ENCODE results near the gene C11orf52. TPM values are rescaled to one million over a fixed set of nuclear protein-coding genes. Genes with fewer than 3 reads are reported as not detected.

C11orf52 gene
- total and polyA plus RNA-seq, 2 of the 13 experiments (the other 11 are each of a cell fraction or from before 2014, with no cell fraction given), result 7.4 to 11.0 TPM

GRCh38 chr11:111878849-111879636 is 39.7 kb upstream of the C11orf52 start, which contains the start of the genes CFAP68 and FDXACB1 (continued):
- TF ChIP-seq, protein P1, sequence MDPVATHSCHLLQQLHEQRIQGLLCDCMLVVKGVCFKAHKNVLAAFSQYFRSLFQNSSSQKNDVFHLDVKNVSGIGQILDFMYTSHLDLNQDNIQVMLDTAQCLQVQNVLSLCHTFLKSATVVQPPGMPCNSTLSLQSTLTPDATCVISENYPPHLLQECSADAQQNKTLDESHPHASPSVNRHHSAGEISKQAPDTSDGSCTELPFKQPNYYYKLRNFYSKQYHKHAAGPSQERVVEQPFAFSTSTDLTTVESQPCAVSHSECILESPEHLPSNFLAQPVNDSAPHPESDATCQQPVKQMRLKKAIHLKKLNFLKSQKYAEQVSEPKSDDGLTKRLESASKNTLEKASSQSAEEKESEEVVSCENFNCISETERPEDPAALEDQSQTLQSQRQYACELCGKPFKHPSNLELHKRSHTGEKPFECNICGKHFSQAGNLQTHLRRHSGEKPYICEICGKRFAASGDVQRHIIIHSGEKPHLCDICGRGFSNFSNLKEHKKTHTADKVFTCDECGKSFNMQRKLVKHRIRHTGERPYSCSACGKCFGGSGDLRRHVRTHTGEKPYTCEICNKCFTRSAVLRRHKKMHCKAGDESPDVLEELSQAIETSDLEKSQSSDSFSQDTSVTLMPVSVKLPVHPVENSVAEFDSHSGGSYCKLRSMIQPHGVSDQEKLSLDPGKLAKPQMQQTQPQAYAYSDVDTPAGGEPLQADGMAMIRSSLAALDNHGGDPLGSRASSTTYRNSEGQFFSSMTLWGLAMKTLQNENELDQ (CRISPR knock-in tag; IDR thresholded peaks at IDR 0.05; ENCODE audit: borderline replicate concordance), result no peak
- 0 out of 2 replicates have a peak, but pooled peaks have one; percentile 57 for TF ChIP-seq ZNF180 (CRISPR knock-in tag; IDR thresholded peaks at IDR 0.05; ENCODE audit: borderline replicate concordance, low read depth)
- TF ChIP-seq IKZF5 (CRISPR knock-in tag; IDR thresholded peaks at IDR 0.05), result peak; percentile 79
- TF ChIP-seq TSC22D2 (CRISPR knock-in tag; IDR thresholded peaks at IDR 0.05; ENCODE audit: borderline replicate concordance), result peak; percentile 22; the same call in 1 of the 2 replicates
- TF ChIP-seq TBX3 (IDR thresholded peaks at IDR 0.05; ENCODE audit: borderline replicate concordance), result peak; percentile 84; the same call in 1 of the 2 replicates
- TF ChIP-seq ZNF674 (CRISPR knock-in tag; IDR thresholded peaks at IDR 0.05; ENCODE audit: low read depth), result peak; percentile 84; the same call in 1 of the 2 replicates
- peak; percentile 67 for TF ChIP-seq RXRB (CRISPR knock-in tag; IDR thresholded peaks at IDR 0.05; ENCODE audit: borderline replicate concordance)
- TF ChIP-seq PHF8 (CRISPR knock-in tag; IDR thresholded peaks at IDR 0.05), result peak; percentile 76
- TF ChIP-seq FOXA1 (IDR thresholded peaks at IDR 0.05), result no peak
- TF ChIP-seq FOXA1 (CRISPR knock-in tag; IDR thresholded peaks at IDR 0.05), result 0 out of 2 replicates have a peak, but pooled peaks have one; percentile 3
- TF ChIP-seq NR1H2 (CRISPR knock-in tag; IDR thresholded peaks at IDR 0.05; ENCODE audit: borderline replicate concordance, low read depth), result no peak
- peak; percentile 34; the same call in 1 of the 2 replicates for TF ChIP-seq IRF9 (CRISPR knock-in tag; IDR thresholded peaks at IDR 0.05; ENCODE audit: borderline replicate concordance)
- 0 out of 2 replicates have a peak, but pooled peaks have one; percentile 70 for TF ChIP-seq CBX5 (CRISPR knock-in tag; IDR thresholded peaks at IDR 0.05; ENCODE audit: borderline replicate concordance)
- TF ChIP-seq CREBL2 (CRISPR knock-in tag; IDR thresholded peaks at IDR 0.05; ENCODE audit: borderline replicate concordance), result no peak
- peak; percentile 82; the same call in 1 of the 2 replicates for TF ChIP-seq PITX1 (CRISPR knock-in tag; IDR thresholded peaks at IDR 0.05)
- peak; percentile 95 for TF ChIP-seq ZNF574 (CRISPR knock-in tag; IDR thresholded peaks at IDR 0.05)
- TF ChIP-seq ZSCAN30 (CRISPR knock-in tag; IDR thresholded peaks at IDR 0.05), result no peak
- peak; percentile 93 for TF ChIP-seq TBX2 (CRISPR knock-in tag; IDR thresholded peaks at IDR 0.05; ENCODE audit: borderline replicate concordance)
- TF ChIP-seq ATAD3A (CRISPR knock-in tag; IDR thresholded peaks at IDR 0.05), result no peak
- TF ChIP-seq SOX5 (CRISPR knock-in tag; IDR thresholded peaks at IDR 0.05; ENCODE audit: borderline replicate concordance), result peak; percentile 23; the same call in 1 of the 2 replicates
- no peak for TF ChIP-seq SRY (CRISPR knock-in tag; IDR thresholded peaks at IDR 0.05)
